Stimulated activated effector memory CD8-positive, alpha-beta T cell treated with anti-CD3 and anti-CD28 coated beads, Interleukin-12 subunit alpha, Interleukin-12 subunit beta, amount 100 ng/mL, for 72 hours (primary cell): Measurements from ENCODE around the gene LSMEM2.
A peak's percentile ranks its signal among the peaks of the same experiment; 100 is the strongest.

Experiments
- ATAC-seq: fragments of 150-1000 bp; cut with Tn5 transposase; 2 replicates; pipeline ENCODE4 v1.10.0; 2021
- DNase-seq, 2 donors: peaks; one replicate each; pipeline ENCODE4 v3.0.0; 2021 to 2022; ENCODE audit warnings: low spot score in 2 of 2
- H3K27ac Mint-ChIP-seq: one replicate; pipeline ENCODE4 v1.8.0; 2022; ENCODE audit warnings: mild to moderate bottlenecking, mixed read lengths
- H3K36me3 Mint-ChIP-seq: one replicate; pipeline ENCODE4 v1.8.0; 2022; ENCODE audit warnings: mild to moderate bottlenecking, mixed read lengths
- H3K4me1 Mint-ChIP-seq: one replicate; pipeline ENCODE4 v1.8.0; 2022; ENCODE audit warnings: mixed read lengths
- H3K4me3 Mint-ChIP-seq: one replicate; pipeline ENCODE4 v1.8.0; 2022; ENCODE audit warnings: mild to moderate bottlenecking, mixed read lengths
- H3K9me3 Mint-ChIP-seq: one replicate; pipeline ENCODE4 v1.8.0; 2022; ENCODE audit warnings: mixed read lengths

The LSMEM2 gene

GRCh38 chr3:50336452-50337174 lies 57.7 kb downstream of the LSMEM2 start:
- ATAC-seq (peak; percentile 59), DNase-seq (no peak)
- Mint-ChIP-seq H3K36me3 (peaks cover 89% of the 10 kb centered on the region), H3K27ac (peak overlapping the region; percentile 96), H3K4me3 (peak overlapping the region; percentile 93), H3K9me3 (no peaks in the 10 kb centered on the region), H3K4me1 (peaks cover 59% of the 10 kb centered on the region)

- peaks cover 82% of the 10 kb centered on the region for H3K36me3 Mint-ChIP-seq
- ATAC-seq: peak; percentile 82
- peak overlapping the region; percentile 96 for H3K27ac Mint-ChIP-seq
These were observed 58.4 kb downstream of the LSMEM2 start for GRCh38 chr3:50337175-50337861.

More at GRCh38 chr3:50337175-50337861, 58.4 kb downstream of the LSMEM2 start:
- peak; percentile 85 to 98 for DNase-seq
- H3K9me3 Mint-ChIP-seq: no peaks in the 10 kb centered on the region
- peak overlapping the region; percentile 93 for H3K4me3 Mint-ChIP-seq
- H3K4me1 Mint-ChIP-seq: peaks cover 62% of the 10 kb centered on the region
